WTC11 (cell line): ENCODE results near the gene C6. TPM values are rescaled to one million over a fixed set of nuclear protein-coding genes. Genes with fewer than 3 reads are reported as not detected.

Experiments
- ATAC-seq: fragments of 200-7000 bp; cut with Tn5 transposase; 2 replicates; pipeline ENCODE4 v1.10.0; 2021; ENCODE audit warnings: mild to moderate bottlenecking, moderate library complexity
- CTCF ChIA-PET: fragments of 300-600 bp; sonication (Branson Sonifier 250); formaldehyde crosslinking; loops from one replicate; lab custom pipeline; 2021; ENCODE audit warnings: antibody characterized with exemption; lab: Charles Lee
- POLR2A ChIA-PET: fragments of 350-600 bp; sonication (Branson Sonifier 250); formaldehyde crosslinking; loops from one replicate; lab custom pipeline; 2021; ENCODE audit warnings: antibody characterized with exemption; lab: Charles Lee
- DNase-seq: peaks from one replicate; pipeline ENCODE4 v3.0.0; 2021; ENCODE audit warnings: low spot score
- H3K27ac Mint-ChIP-seq: 2 replicates; pipeline ENCODE4 v1.8.0; 2021; ENCODE audit warnings: mixed read lengths
- H3K27me3 Mint-ChIP-seq: 2 replicates; pipeline ENCODE4 v1.8.0; 2021; ENCODE audit warnings: low read depth, mild to moderate bottlenecking, moderate library complexity, mixed read lengths
- H3K36me3 Mint-ChIP-seq: 2 replicates; pipeline ENCODE4 v1.8.0; 2021; ENCODE audit warnings: mixed read lengths
- H3K4me1 Mint-ChIP-seq: 2 replicates; pipeline ENCODE4 v1.8.0; 2022; ENCODE audit warnings: mixed read lengths
- H3K4me3 Mint-ChIP-seq: 2 replicates; pipeline ENCODE4 v1.8.0; 2021; ENCODE audit warnings: mild to moderate bottlenecking, moderate library complexity, mixed read lengths
- H3K9me3 Mint-ChIP-seq: 2 replicates; pipeline ENCODE4 v1.8.0; 2021; ENCODE audit warnings: mixed read lengths
- CBFB ChIP-seq: sonication (generic); formaldehyde crosslinking; IDR thresholded peaks from 2 replicates; pipeline ENCODE4 v1.8.1; 2022; ENCODE audit warnings: mild to moderate bottlenecking, low read depth, missing genetic modification reagents
- EMX1 ChIP-seq: fragments of 250-450 bp; sonication (Bioruptor Pico); IDR thresholded peaks from 2 replicates; pipeline ENCODE4 v1.8.0; 2021; ENCODE audit warnings: mild to moderate bottlenecking
- FOXK1 ChIP-seq: sonication (generic); formaldehyde crosslinking; IDR thresholded peaks from 2 replicates; pipeline ENCODE4 v1.8.0; 2022; ENCODE audit warnings: mild to moderate bottlenecking, moderate library complexity, missing genetic modification reagents
- GTF2I ChIP-seq: fragments of 250-450 bp; sonication (Bioruptor Pico); conservative IDR thresholded peaks from 2 replicates; pipeline ENCODE4 v1.4.0; 2021; ENCODE audit warnings: mild to moderate bottlenecking
- JUN ChIP-seq: sonication (generic); formaldehyde crosslinking; IDR thresholded peaks from 2 replicates; pipeline ENCODE4 v1.8.0; 2023; ENCODE audit warnings: mild to moderate bottlenecking, missing genetic modification reagents
- MXD4 ChIP-seq: fragments of 250-450 bp; sonication (Bioruptor Pico); IDR thresholded peaks from 2 replicates; pipeline ENCODE4 v1.8.0; 2021; ENCODE audit warnings: mild to moderate bottlenecking, moderate library complexity, borderline replicate concordance
- MYBL2 ChIP-seq: sonication (generic); formaldehyde crosslinking; IDR thresholded peaks from 2 replicates; pipeline ENCODE4 v1.8.1; 2023; ENCODE audit warnings: mild to moderate bottlenecking, moderate library complexity, missing genetic modification reagents
- NR3C1 ChIP-seq: sonication (generic); formaldehyde crosslinking; conservative IDR thresholded peaks from 2 replicates; pipeline ENCODE4 v1.8.1; 2023; ENCODE audit warnings: low read depth, mild to moderate bottlenecking, missing genetic modification reagents
- SMAD3 ChIP-seq: sonication (generic); formaldehyde crosslinking; IDR thresholded peaks from 2 replicates; pipeline ENCODE4 v1.8.0; 2022; ENCODE audit warnings: missing genetic modification reagents, mild to moderate bottlenecking, borderline replicate concordance
- SMAD4 ChIP-seq: sonication (generic); formaldehyde crosslinking; IDR thresholded peaks from 2 replicates; pipeline ENCODE4 v1.8.0; 2022; ENCODE audit warnings: mild to moderate bottlenecking, missing genetic modification reagents
- SOX15 ChIP-seq: fragments of 250-450 bp; sonication (Bioruptor Pico); IDR thresholded peaks from 2 replicates; pipeline ENCODE4 v1.9.0; 2021; ENCODE audit warnings: mild to moderate bottlenecking
- SP1 ChIP-seq: sonication (generic); formaldehyde crosslinking; conservative IDR thresholded peaks from 2 replicates; pipeline ENCODE4 v1.8.1; 2022; ENCODE audit warnings: missing genetic modification reagents
- TEAD4 ChIP-seq: sonication (generic); formaldehyde crosslinking; IDR thresholded peaks from 2 replicates; pipeline ENCODE4 v1.8.0; 2022; ENCODE audit warnings: mild to moderate bottlenecking, missing genetic modification reagents
- ZNF121 ChIP-seq: sonication (generic); formaldehyde crosslinking; IDR thresholded peaks from 2 replicates; pipeline ENCODE4 v1.8.0; 2023; ENCODE audit warnings: missing genetic modification reagents
- total RNA-seq: library from RNA; stranded (reverse); gene quantifications from 3 replicates; pipeline ENCODE4 v1.2.3, GENCODE V29; 2021
- TF ChIP-seq, protein P1 (sequence below): sonication (generic); formaldehyde crosslinking; IDR thresholded peaks from 2 replicates; pipeline ENCODE4 v1.8.0; 2022; ENCODE audit warnings: mild to moderate bottlenecking, missing genetic modification reagents
- TF ChIP-seq, protein P2 (sequence below): sonication (generic); formaldehyde crosslinking; IDR thresholded peaks from 2 replicates; pipeline ENCODE4 v1.8.1; 2022; ENCODE audit warnings: mild to moderate bottlenecking, missing genetic modification reagents, moderate library complexity, borderline replicate concordance
- TF ChIP-seq, protein P3 (sequence below): sonication (generic); formaldehyde crosslinking; conservative IDR thresholded peaks from 2 replicates; pipeline ENCODE4 v1.8.1; 2022; ENCODE audit warnings: mild to moderate bottlenecking, missing genetic modification reagents
- TF ChIP-seq, protein P4 (sequence below): sonication (generic); formaldehyde crosslinking; IDR thresholded peaks from 2 replicates; pipeline ENCODE4 v1.8.0; 2022; ENCODE audit warnings: missing genetic modification reagents
- TF ChIP-seq, protein P5 (sequence below): sonication (generic); formaldehyde crosslinking; conservative IDR thresholded peaks from 2 replicates; pipeline ENCODE4 v1.8.1; 2023; ENCODE audit warnings: mild to moderate bottlenecking, low read depth, missing genetic modification reagents, moderate library complexity
- TF ChIP-seq, protein P6 (sequence below): sonication (generic); formaldehyde crosslinking; IDR thresholded peaks from 2 replicates; pipeline ENCODE4 v1.8.1; 2023; ENCODE audit warnings: mild to moderate bottlenecking, moderate library complexity, missing genetic modification reagents

The C6 gene
- total RNA-seq, 1 experiment from 2014 or later = 0.13 TPM

DNA sequence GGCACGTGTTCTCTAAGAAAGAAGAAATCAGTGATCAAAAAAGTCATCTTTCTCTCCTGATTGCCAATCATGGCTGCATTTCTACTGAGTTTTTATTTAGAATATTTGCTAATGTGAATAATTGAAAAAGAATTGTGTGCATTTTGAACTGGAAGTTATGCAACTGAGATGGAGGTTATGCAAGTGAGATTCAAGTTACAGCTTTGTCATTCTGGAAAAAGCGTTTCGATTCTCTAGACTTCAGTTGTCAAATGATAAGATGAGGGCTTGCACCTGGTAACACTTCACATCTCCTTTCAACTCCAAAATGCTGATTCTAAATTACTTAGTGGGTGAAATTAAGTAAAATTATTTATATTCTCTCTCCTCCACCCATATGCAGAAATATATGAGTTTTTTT lies 36.4 kb downstream of the C6 start:
- Mint-ChIP-seq H3K4me1 (0 out of 2 replicates have a peak, but pooled peaks cover 4% of the 10 kb centered on the region), H3K4me3 (no peak overlapping the region), H3K36me3 (no peaks in the 10 kb centered on the region), H3K27ac (no peak overlapping the region), H3K9me3 (no peaks in the 10 kb centered on the region), H3K27me3 (no peaks in the 10 kb centered on the region)
- ATAC-seq (no peak), DNase-seq (no peak)
- TF ChIP-seq EMX1 (CRISPR knock-in tag) = no peak
- TF ChIP-seq SP1 (CRISPR knock-in tag) = no peak
- TF ChIP-seq FOXK1 = no peak
- TF ChIP-seq SOX15 = no peak
- no peak for TF ChIP-seq TEAD4 (CRISPR knock-in tag)
- TF ChIP-seq, protein P1, sequence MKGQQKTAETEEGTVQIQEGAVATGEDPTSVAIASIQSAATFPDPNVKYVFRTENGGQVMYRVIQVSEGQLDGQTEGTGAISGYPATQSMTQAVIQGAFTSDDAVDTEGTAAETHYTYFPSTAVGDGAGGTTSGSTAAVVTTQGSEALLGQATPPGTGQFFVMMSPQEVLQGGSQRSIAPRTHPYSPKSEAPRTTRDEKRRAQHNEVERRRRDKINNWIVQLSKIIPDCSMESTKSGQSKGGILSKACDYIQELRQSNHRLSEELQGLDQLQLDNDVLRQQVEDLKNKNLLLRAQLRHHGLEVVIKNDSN (CRISPR knock-in tag) = no peak
- TF ChIP-seq GTF2I = no peak
- TF ChIP-seq, protein P2, sequence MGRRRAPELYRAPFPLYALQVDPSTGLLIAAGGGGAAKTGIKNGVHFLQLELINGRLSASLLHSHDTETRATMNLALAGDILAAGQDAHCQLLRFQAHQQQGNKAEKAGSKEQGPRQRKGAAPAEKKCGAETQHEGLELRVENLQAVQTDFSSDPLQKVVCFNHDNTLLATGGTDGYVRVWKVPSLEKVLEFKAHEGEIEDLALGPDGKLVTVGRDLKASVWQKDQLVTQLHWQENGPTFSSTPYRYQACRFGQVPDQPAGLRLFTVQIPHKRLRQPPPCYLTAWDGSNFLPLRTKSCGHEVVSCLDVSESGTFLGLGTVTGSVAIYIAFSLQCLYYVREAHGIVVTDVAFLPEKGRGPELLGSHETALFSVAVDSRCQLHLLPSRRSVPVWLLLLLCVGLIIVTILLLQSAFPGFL (CRISPR knock-in tag) = no peak
- no peak for TF ChIP-seq SMAD3
- no peak for TF ChIP-seq ZNF121 (CRISPR knock-in tag)
- no peak for TF ChIP-seq MYBL2 (CRISPR knock-in tag)
- TF ChIP-seq CBFB (CRISPR knock-in tag) = no peak
- TF ChIP-seq, protein P3, sequence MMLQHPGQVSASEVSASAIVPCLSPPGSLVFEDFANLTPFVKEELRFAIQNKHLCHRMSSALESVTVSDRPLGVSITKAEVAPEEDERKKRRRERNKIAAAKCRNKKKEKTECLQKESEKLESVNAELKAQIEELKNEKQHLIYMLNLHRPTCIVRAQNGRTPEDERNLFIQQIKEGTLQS (CRISPR knock-in tag) = no peak
- no peak for TF ChIP-seq SMAD4 (CRISPR knock-in tag)
- no peak for TF ChIP-seq JUN
- POLR2A ChIA-PET = no interaction called here
- CTCF ChIA-PET = no interaction called here

DNA sequence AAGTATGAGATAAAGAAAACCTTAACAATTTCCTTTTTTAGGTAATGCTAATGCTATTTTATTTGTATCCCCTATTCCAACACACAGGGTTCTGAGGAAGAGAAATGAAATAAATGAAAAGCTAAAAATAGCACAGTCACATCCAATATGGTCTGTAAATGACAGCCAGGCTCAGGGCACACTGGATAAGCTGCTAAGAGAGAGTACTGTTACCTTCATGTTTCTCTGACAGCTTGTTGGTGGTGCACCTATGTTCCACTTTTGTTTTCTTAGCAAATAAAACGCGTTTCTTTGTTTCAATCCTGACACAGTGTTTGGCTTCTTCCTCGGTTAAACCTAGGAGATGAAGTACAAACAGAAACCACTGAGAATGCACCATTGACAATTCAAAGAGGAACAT lies 41.3 kb downstream of the C6 start:
- ChIA-PET CTCF (no interaction called here), POLR2A (no interaction called here)
- Mint-ChIP-seq H3K4me1 (0 out of 2 replicates have a peak, but pooled peaks cover 4% of the 10 kb centered on the region), H3K36me3 (no peaks in the 10 kb centered on the region), H3K27me3 (no peaks in the 10 kb centered on the region), H3K27ac (no peak overlapping the region), H3K9me3 (no peaks in the 10 kb centered on the region), H3K4me3 (no peak overlapping the region)
- DNase-seq (no peak), ATAC-seq (no peak)
- no peak for TF ChIP-seq MXD4 (CRISPR knock-in tag)
- no peak for TF ChIP-seq EMX1 (CRISPR knock-in tag)
- TF ChIP-seq, protein P4, sequence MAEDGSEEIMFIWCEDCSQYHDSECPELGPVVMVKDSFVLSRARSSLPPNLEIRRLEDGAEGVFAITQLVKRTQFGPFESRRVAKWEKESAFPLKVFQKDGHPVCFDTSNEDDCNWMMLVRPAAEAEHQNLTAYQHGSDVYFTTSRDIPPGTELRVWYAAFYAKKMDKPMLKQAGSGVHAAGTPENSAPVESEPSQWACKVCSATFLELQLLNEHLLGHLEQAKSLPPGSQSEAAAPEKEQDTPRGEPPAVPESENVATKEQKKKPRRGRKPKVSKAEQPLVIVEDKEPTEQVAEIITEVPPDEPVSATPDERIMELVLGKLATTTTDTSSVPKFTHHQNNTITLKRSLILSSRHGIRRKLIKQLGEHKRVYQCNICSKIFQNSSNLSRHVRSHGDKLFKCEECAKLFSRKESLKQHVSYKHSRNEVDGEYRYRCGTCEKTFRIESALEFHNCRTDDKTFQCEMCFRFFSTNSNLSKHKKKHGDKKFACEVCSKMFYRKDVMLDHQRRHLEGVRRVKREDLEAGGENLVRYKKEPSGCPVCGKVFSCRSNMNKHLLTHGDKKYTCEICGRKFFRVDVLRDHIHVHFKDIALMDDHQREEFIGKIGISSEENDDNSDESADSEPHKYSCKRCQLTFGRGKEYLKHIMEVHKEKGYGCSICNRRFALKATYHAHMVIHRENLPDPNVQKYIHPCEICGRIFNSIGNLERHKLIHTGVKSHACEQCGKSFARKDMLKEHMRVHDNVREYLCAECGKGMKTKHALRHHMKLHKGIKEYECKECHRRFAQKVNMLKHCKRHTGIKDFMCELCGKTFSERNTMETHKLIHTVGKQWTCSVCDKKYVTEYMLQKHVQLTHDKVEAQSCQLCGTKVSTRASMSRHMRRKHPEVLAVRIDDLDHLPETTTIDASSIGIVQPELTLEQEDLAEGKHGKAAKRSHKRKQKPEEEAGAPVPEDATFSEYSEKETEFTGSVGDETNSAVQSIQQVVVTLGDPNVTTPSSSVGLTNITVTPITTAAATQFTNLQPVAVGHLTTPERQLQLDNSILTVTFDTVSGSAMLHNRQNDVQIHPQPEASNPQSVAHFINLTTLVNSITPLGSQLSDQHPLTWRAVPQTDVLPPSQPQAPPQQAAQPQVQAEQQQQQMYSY (CRISPR knock-in tag) = no peak
- TF ChIP-seq, protein P5, sequence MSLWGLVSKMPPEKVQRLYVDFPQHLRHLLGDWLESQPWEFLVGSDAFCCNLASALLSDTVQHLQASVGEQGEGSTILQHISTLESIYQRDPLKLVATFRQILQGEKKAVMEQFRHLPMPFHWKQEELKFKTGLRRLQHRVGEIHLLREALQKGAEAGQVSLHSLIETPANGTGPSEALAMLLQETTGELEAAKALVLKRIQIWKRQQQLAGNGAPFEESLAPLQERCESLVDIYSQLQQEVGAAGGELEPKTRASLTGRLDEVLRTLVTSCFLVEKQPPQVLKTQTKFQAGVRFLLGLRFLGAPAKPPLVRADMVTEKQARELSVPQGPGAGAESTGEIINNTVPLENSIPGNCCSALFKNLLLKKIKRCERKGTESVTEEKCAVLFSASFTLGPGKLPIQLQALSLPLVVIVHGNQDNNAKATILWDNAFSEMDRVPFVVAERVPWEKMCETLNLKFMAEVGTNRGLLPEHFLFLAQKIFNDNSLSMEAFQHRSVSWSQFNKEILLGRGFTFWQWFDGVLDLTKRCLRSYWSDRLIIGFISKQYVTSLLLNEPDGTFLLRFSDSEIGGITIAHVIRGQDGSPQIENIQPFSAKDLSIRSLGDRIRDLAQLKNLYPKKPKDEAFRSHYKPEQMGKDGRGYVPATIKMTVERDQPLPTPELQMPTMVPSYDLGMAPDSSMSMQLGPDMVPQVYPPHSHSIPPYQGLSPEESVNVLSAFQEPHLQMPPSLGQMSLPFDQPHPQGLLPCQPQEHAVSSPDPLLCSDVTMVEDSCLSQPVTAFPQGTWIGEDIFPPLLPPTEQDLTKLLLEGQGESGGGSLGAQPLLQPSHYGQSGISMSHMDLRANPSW = no peak
- TF ChIP-seq, protein P6, sequence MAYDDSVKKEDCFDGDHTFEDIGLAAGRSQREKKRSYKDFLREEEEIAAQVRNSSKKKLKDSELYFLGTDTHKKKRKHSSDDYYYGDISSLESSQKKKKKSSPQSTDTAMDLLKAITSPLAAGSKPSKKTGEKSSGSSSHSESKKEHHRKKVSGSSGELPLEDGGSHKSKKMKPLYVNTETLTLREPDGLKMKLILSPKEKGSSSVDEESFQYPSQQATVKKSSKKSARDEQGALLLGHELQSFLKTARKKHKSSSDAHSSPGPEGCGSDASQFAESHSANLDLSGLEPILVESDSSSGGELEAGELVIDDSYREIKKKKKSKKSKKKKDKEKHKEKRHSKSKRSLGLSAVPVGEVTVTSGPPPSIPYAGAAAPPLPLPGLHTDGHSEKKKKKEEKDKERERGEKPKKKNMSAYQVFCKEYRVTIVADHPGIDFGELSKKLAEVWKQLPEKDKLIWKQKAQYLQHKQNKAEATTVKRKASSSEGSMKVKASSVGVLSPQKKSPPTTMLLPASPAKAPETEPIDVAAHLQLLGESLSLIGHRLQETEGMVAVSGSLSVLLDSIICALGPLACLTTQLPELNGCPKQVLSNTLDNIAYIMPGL (CRISPR knock-in tag) = no peak
- no peak for TF ChIP-seq NR3C1 (CRISPR knock-in tag)
